LNCaP clone FGC (cell line): ENCODE measurements around the gene CNTN4.

Source experiments
- DNase-seq: peaks from one replicate; pipeline ENCODE4 v3.0.0-alpha.2; 2011; ENCODE audit warnings: low read depth
- H3K4me3 ChIP-seq: 2 replicates; pipeline ENCODE4 v1.5.1; 2011; ENCODE audit warnings: mild to moderate bottlenecking, low read depth, low read length, control low read depth
- CTCF ChIP-seq: IDR thresholded peaks from 2 replicates; pipeline ENCODE4 v1.5.1; 2012; ENCODE audit warnings: mild to moderate bottlenecking; ENCODE audit not compliant: control insufficient read depth, insufficient read depth; ENCODE audit errors: extremely low read depth

CNTN4 gene

GRCh38 chr3:2484162-2485026 lies 385.7 kb downstream of the CNTN4 start:
- no peak for TF ChIP-seq CTCF
- no peak for DNase-seq
- H3K4me3 ChIP-seq, result no peak overlapping the region

- H3K4me3 ChIP-seq, result no peak overlapping the region
- no peak for TF ChIP-seq CTCF
- DNase-seq, result no peak
These were observed 386.3 kb downstream of the CNTN4 start for GRCh38 chr3:2485027-2485375.

- no peak overlapping the region for H3K4me3 ChIP-seq
- TF ChIP-seq CTCF, result no peak
- no peak for DNase-seq
These were observed 397.1 kb downstream of the CNTN4 start for GRCh38 chr3:2495746-2496145.

- no peak for DNase-seq
- no peak overlapping the region for H3K4me3 ChIP-seq
- no peak for TF ChIP-seq CTCF
These were observed 406.2 kb downstream of the CNTN4 start for GRCh38 chr3:2504912-2505311.

GRCh38 chr3:2506776-2507175 lies 408.1 kb downstream of the CNTN4 start:
- TF ChIP-seq CTCF, result no peak
- no peak for DNase-seq
- no peak overlapping the region for H3K4me3 ChIP-seq

- DNase-seq, result no peak
- no peak for TF ChIP-seq CTCF
- no peak overlapping the region for H3K4me3 ChIP-seq
These were observed 412.0 kb downstream of the CNTN4 start for GRCh38 chr3:2510591-2511145.

GRCh38 chr3:2511356-2511755 lies 412.7 kb downstream of the CNTN4 start:
- no peak for TF ChIP-seq CTCF
- H3K4me3 ChIP-seq, result no peak overlapping the region
- DNase-seq, result no peak
